HFF-Myc (cell line): ENCODE measurements around the gene WDFY2.

ENCODE experiments used
- DNase-seq: peaks from one replicate; pipeline ENCODE4 v3.0.0-alpha.2; 2011; ENCODE audit warnings: low read depth; ENCODE audit errors: extremely low read depth
- H3K4me3 ChIP-seq: replicated peaks from 2 replicates; pipeline ENCODE4 v1.5.1; 2011; ENCODE audit warnings: low read depth, mild to moderate bottlenecking, control low read depth, low read length
- TF ChIP-seq, protein P1 (sequence below): IDR thresholded peaks from 2 replicates; pipeline ENCODE4 v1.5.1; 2012; ENCODE audit warnings: mild to moderate bottlenecking, low read depth, low read length, control low read depth; ENCODE audit errors: missing control alignments

The WDFY2 gene

DNA sequence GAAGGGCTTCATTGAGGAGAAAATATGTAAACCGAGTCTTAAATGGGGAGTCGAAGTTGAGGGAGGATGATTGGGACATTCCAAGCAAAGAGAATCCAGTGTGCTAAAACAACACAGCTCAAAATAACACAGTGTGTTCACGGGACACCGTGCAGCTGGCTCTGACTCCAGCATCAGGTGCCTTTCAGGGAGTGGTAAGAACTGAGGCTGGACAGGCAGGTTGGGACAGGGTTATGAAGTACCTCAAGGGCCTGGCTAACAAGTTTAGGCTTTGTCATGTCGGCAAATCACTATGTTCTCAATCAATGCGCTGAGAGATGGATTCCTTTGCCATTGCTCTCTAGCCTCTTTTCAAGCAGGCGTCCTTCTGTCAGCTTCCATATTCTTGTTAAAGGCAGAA, 27.5 kb upstream of the WDFY2 start:
- H3K4me3 ChIP-seq: no peak overlapping the region
- no peak for DNase-seq
- TF ChIP-seq, protein P1, sequence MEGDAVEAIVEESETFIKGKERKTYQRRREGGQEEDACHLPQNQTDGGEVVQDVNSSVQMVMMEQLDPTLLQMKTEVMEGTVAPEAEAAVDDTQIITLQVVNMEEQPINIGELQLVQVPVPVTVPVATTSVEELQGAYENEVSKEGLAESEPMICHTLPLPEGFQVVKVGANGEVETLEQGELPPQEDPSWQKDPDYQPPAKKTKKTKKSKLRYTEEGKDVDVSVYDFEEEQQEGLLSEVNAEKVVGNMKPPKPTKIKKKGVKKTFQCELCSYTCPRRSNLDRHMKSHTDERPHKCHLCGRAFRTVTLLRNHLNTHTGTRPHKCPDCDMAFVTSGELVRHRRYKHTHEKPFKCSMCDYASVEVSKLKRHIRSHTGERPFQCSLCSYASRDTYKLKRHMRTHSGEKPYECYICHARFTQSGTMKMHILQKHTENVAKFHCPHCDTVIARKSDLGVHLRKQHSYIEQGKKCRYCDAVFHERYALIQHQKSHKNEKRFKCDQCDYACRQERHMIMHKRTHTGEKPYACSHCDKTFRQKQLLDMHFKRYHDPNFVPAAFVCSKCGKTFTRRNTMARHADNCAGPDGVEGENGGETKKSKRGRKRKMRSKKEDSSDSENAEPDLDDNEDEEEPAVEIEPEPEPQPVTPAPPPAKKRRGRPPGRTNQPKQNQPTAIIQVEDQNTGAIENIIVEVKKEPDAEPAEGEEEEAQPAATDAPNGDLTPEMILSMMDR: no peak

DNA sequence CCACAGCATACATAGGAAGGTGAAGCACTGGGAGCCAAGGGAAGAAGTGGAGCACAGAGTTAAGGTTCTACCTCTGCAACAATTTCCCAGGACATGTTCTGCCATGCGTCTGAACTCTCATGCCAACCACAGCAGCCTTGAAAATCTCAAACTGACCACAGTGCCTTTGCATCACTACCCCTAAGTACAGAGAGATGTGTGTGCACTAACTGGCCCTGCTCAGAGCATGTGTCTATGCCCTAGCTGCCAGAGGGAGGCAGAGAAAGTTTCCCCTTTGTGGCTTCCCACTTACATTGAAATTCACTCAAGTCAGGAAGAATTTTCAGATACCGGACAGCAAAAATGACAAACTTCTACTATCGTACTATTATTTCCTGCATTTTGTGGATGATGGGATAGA, 26.8 kb upstream of the WDFY2 start:
- H3K4me3 ChIP-seq: no peak overlapping the region
- TF ChIP-seq, protein P1: no peak
- no peak for DNase-seq

DNA sequence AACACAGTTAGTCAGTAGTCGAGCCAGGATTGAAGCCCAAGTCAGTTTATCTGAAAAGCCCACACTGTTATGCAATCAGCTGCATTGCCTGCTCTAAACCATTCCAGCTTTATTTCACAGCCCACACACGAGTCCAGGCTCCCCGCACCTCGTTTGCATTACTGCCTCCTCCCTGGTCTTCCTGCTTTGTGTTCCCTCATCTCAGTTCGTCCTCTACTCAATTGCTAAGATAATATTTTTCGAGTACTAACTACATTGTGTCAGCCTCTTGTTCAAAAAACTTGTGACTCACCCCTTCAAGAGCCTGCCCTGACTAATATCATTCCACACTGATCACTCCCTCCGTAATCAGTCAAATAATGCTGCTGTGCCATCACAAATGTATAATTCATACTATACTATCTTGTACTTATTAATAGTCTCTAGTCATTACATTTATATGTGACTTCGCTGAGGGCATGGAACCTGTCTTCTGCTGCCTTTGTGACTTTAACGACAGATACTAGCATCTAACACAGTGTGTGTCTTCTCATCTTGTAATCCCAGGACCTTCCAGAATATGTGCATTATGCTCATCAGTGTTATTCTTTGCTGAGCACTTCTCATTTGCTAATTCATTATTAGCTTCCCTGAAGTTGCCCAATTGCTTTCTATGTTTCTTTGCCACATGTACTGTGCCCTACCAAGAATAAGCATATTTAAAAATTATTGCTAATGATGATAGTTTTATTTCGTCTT, 26.2 kb upstream of the WDFY2 start:
- H3K4me3 ChIP-seq: no peak overlapping the region
- no peak for DNase-seq
- TF ChIP-seq, protein P1: no peak

DNA sequence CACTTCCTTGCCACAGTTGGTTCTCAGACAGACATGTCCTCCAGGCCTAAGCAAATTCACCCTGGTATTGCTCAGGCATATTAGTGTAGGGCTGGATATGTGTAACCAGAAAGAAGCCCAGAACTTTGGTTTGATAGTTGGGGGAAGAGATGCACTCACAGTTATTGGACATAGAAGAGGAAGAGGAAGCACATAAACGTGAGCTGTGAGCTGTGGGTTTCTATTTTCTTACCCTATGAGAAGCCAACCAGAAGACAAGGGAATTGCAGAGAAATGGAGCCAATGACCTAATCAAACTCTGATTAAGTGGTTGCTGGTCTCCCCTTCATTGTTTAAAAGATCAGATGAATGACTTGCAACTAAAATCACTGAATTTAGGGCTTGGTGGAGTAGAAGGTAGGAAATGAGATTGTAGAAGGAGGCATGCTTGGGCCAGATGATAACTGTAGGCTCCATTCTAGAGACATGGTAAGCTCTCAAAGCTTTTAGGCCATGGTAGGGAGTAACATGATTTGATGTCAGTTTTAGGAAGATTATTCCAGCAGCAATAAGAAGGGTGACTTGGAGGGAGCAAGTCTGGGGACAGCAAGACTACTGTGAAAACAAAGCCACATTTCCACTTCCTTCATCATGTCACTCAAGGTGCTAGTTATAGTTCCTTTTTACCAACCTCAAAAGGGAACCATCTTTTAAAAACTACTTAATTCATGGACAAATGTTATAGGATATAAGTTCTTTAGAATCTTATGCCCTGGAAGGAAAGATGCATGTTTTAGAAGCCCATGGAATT, 24.1 kb upstream of the WDFY2 start:
- TF ChIP-seq, protein P1: no peak
- no peak for DNase-seq
- H3K4me3 ChIP-seq: no peak overlapping the region

DNA sequence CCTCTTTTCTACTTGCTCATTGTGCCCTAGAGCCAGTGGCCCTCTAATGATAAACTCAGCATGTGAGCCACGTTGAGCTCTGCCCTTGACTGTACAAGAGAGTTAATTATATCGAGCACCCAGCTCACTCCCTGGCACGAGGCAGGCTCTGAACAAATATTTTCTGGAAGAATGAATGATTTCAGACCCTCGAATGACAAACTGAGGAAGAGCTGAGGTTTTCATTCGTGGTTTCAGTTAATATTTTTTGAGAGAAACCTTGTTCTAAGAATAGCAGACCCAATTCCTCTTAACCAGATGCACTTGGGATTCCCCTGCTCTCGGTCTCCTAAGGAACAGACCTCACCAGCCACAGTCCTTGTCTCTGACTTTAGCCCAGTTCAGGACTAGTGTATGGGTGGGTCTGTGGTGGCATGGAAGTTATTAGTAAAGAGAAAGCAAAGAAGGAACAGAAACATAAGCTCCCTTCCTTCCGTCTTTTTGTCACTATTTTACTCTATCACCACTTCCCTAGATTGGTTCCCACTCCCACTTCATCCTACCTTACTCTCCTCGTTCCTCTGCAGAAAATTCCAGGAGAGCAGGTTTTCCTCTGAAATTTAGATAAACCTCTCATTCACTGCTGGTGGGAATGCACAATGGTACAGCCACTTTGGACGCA, 22.1 kb upstream of the WDFY2 start:
- no peak for DNase-seq
- TF ChIP-seq, protein P1: no peak
- no peak overlapping the region for H3K4me3 ChIP-seq

DNA sequence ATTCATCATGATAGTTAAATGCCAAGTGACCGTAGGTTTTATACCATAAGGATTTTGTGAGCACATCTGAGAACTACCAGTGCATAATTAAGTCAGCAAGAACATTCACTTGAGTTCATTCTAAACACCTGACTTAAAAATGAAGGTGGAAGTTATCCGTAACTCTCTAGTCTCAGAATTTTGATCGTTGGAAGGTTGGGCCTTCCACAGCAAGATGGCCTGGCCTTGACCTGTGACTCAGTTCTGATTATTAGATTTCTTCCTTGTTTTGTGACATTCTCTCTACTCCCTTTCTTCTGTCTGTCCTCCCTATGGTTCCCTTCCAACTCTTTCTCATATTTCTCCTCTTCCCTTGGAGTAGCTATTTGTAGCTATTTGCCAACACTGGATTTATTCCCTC, 20.0 kb upstream of the WDFY2 start:
- no peak overlapping the region for H3K4me3 ChIP-seq
- TF ChIP-seq, protein P1: no peak
- DNase-seq: no peak
